ENCODE measurements around the gene PHF21B.

The PHF21B gene

GRCh38 chr22:45010532-45010900 lies 711 bp upstream of the PHF21B start:
- no peak for FAIRE-seq

- no peak for FAIRE-seq
These were observed 827 bp downstream of the PHF21B start for GRCh38 chr22:45008751-45009605.

- no peak for FAIRE-seq
These were observed 1.6 kb downstream of the PHF21B start for GRCh38 chr22:45008186-45008681.

GRCh38 chr22:45007391-45008185 lies 2.2 kb downstream of the PHF21B start:
- FAIRE-seq = no peak

- FAIRE-seq = no peak
These were observed 2.8 kb downstream of the PHF21B start for GRCh38 chr22:45006964-45007390.

- FAIRE-seq = no peak
These were observed 3.5 kb downstream of the PHF21B start for GRCh38 chr22:45006111-45006963.

- no peak for FAIRE-seq
These were observed 8.2 kb downstream of the PHF21B start for GRCh38 chr22:45001653-45002052.

- FAIRE-seq = no peak
These were observed 9.5 kb downstream of the PHF21B start for GRCh38 chr22:45000330-45000729.

GRCh38 chr22:44999687-45000086 lies 10.1 kb downstream of the PHF21B start:
- no peak for FAIRE-seq

- no peak for FAIRE-seq
These were observed 10.6 kb downstream of the PHF21B start for GRCh38 chr22:44999231-44999630.

- FAIRE-seq = no peak
These were observed 11.5 kb downstream of the PHF21B start for GRCh38 chr22:44998296-44998695.

GRCh38 chr22:44997060-44997459 lies 12.7 kb downstream of the PHF21B start:
- no peak for FAIRE-seq

GRCh38 chr22:44996648-44997047 lies 13.2 kb downstream of the PHF21B start:
- FAIRE-seq = no peak

- FAIRE-seq = no peak
These were observed 13.7 kb downstream of the PHF21B start for GRCh38 chr22:44996120-44996519.

GRCh38 chr22:44995715-44996114 lies 14.1 kb downstream of the PHF21B start:
- no peak for FAIRE-seq

GRCh38 chr22:44995105-44995514 lies 14.7 kb downstream of the PHF21B start:
- FAIRE-seq = no peak

GRCh38 chr22:44994399-44995104 lies 15.3 kb downstream of the PHF21B start:
- FAIRE-seq = no peak

- no peak for FAIRE-seq
These were observed 17.6 kb downstream of the PHF21B start for GRCh38 chr22:44992166-44992565.

GRCh38 chr22:44991218-44991617 lies 18.6 kb downstream of the PHF21B start:
- FAIRE-seq = no peak

- FAIRE-seq = no peak
These were observed 19.0 kb downstream of the PHF21B start for GRCh38 chr22:44990810-44991209.

GRCh38 chr22:44990328-44990727 lies 19.5 kb downstream of the PHF21B start:
- no peak for FAIRE-seq

- no peak for FAIRE-seq
These were observed 21.1 kb downstream of the PHF21B start for GRCh38 chr22:44988671-44989070.
